Cardiac septum (tissue), 1 donor: ENCODE data around the gene SLC16A3. TPM values are rescaled to one million over a fixed set of nuclear protein-coding genes. Genes with fewer than 3 reads are reported as not detected.
"Not testable (repeated sequence)": the region's sequence is repeated elsewhere in the genome, so short reads cannot be mapped to it uniquely, and the experiment has no call there.

Experiments
- DNase-seq: peaks from one replicate; pipeline ENCODE4 v3.0.0-alpha.2; 2020; ENCODE audit warnings: low spot score
- intact Hi-C: fragments of 100-400 bp; cut with DNase I; formaldehyde crosslinking; loops from one replicate; pipeline ENCODE4 v1.14.0; 2022
- long read RNA-seq: library from polyadenylated mRNA; unstranded; transcript quantifications from one replicate; pipeline ENCODE4 v2.0.0, GENCODE V29; 2021
- total RNA-seq: library from RNA; stranded (reverse); fragmentation: NEBNext Ultra II Directional; extraction: Animal tissue kit (Norgen Biotek cat#: 25700); gene quantifications from one replicate; pipeline ENCODE4 v1.2.1, GENCODE V29; 2021
- donor health status: DM: no; HTN: no; CAD: no.

Gene SLC16A3
- total RNA-seq = 20.7 TPM
- long read RNA-seq, transcript SLC16A3-214 (5 exons, 2,002 nt) = major isoform, 8 of 18 reads
- long read RNA-seq, partial matches to known transcripts = 1 of 18 reads
- long read RNA-seq, other reads (novel, unspliced or antisense) = 8 of 18 reads

DNA sequence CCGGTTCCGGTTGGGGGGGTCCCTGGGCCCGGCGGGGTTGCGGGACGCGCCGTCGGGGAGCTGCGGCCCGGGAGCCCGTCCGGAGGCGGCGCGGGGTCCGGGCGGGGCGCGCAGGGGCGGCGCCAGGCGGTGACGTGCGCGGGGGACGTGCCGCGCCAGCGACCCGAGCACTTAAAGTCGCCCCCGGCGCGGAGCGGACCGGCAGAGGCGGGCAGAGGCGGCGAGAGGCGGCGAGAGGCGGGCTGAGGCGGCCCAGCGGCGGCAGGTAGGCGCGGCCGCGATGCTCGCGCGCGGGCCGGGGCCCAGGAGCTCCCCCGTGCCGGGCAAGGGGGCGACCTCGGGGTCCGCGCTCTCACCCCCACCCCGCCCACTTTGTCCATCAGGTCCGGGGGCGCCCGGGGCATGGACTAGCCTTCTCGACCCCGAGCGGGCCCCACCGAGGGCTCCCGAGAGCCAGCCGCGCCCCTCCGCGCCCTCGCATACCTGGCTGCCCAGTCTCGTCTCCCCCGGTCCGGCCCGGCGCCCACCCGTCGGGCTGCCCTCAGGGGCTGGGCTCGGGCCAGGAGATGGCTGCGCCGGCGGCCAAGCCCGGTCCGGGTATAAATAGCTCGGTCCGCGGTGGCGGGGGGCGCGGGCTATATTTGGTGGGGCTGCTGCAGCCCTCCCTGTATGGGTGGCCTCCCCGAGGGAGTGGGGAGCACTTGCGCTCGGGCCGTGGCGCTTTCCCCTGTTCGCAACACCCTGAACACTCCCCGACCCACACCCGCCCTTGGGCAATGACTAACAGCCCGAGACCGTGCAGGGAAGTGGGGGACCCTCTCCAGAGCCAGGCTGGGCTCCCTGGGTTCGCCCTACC is at the start of gene SLC16A3:
Gene SLC16A3, plus strand, starts transcription at position 201 of the 856 bp plus-strand sequence. CDS start 6,967 bp downstream, outside the sequence.
- DNase-seq = peak; percentile 93
- intact Hi-C loops = no loop called here

- intact Hi-C loops = no loop called here
- DNase-seq = no peak
Measured at GRCh38 chr17:82179412-82179811, 49.4 kb upstream of the SLC16A3 start.

DNA sequence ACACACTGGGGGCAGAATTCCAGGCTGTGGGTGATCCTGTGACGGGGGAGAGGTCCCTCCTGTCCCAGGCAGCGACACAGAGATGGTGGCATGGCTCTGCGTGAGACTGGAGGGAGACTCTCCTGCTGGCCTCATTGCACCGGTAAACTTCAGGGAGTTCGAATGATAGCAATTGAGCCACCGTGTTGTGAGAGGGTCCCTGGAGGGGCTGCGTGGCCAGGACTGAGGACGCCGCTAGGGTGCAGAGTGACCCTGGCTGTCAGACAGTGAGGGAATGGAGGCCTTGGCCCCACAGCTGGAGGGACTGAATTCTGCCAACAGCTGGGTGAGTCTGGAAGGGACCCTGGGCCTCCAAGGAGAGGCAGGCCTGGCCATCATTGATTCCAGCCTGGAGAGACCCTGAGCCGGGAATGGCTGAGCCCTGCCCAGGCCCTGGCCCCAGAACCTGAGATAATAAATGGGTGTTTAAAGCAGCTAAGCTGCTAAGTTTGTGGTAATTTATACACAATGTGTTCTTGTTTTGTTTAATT is 48.8 kb upstream of the SLC16A3 start:
- no peak for DNase-seq
- intact Hi-C loops = no loop called here

DNA sequence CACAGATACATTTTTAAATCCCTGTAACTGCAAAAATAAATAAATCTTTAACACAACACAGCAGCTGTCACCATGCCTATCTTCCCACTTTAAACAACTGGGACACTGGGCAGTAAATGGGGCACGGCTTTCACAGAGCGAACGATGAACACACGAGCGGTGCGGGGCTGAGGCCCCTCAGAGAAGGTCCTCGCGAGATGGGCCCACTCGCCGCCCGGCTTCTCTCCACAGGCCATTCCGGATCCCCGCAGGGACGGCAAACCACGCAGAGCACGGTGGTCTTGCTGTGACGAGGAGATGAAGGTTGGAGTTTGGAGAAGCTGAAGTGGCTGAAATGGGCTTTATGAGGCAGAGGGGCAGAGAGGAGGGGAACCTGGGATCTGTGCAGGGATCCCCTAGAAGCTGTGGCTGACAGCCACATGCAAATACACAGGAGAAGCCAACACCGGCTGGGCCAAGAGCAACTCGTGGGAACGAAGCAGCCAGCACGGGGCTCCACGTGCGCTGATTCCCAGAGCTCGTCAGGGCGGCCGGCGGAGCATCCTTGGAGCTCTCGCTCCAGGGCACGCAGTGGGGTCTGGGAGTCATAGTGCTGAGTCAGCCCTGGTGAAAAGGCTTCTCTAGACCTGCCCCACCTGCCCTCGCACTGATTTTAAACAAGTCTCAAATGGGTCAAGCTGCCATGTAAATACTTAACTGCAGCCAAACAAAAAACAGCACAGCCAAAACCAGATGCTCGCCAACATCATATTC is 47.9 kb upstream of the SLC16A3 start:
- intact Hi-C loops = no loop called here
- no peak for DNase-seq

GRCh38 chr17:82184761-82185160 is 44.1 kb upstream of the SLC16A3 start:
- no peak for DNase-seq
- intact Hi-C loops = no loop called here

GRCh38 chr17:82186221-82186620 is 42.6 kb upstream of the SLC16A3 start:
- no peak for DNase-seq
- intact Hi-C loops = no loop called here

DNA sequence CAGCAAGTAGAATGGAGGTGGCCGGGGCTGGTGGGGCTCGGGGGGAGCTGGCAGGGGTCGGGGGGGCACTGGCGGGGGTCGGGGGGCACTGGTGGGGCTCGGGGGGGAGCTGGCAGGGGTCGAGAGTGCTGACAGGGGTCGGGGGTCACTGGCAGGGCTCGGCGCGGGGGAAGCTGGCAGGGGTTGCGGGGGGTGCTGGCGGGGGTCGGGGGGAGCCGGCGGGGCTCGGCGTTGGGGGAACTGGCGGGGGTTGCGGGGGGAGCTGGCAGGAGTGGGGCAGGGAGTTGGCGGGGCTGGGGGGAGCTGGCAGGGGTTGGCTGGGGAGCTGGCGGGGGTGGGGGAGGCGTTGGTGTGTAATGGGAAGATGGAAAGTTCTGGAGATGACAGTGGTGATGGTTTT is 41.3 kb upstream of the SLC16A3 start:
- DNase-seq = no peak
- intact Hi-C loops = no loop called here

DNA sequence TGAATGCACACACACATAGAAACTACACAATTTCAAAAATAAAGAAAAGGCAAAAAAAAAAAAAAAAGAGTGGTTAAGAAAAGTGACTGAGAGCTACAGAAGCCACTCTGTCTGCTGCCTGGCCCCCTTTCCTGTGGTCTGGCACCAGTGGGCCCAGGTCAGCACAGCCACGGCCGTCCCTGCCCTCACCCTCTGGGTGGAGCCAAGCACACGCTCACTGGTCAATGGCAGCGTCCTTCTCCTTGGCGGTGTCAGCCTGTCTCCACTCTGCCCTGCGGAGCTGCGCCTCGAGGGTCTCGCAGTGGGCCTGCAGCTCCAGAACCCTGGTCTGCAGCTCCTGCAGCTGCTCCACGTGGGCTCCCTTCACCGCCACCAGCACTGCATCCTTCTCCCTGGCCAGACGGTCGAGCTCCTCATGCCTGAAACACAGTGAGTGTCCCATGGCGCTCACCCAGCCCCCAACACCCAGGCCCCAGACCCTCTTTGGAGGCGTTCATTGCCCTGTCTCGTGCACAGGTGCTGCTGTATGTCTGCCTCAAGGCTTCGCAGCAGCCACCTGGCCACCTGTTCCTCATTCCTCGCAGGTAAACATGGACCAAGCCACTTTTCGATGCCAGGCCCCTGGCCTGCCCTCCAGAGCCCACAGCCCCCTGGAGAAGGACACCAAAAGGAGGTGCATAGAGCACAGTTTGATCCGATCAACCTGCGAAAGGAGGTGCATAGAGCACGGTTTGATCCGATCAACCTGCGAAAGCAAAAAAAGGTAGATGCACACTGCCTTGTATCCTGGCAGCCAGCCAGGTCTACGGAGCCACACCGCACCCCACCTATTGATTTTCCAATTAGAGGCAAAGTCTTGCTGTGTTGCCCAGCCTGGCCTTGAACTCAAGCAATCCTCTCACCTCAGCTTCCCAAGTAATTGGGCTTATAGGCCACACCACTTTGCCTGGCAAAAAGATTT is 40.6 kb upstream of the SLC16A3 start:
- no peak for DNase-seq
- intact Hi-C loops = no loop called here

GRCh38 chr17:82193050-82193449 is 35.8 kb upstream of the SLC16A3 start:
- DNase-seq, intact Hi-C loops: not testable (repeated sequence)

DNA sequence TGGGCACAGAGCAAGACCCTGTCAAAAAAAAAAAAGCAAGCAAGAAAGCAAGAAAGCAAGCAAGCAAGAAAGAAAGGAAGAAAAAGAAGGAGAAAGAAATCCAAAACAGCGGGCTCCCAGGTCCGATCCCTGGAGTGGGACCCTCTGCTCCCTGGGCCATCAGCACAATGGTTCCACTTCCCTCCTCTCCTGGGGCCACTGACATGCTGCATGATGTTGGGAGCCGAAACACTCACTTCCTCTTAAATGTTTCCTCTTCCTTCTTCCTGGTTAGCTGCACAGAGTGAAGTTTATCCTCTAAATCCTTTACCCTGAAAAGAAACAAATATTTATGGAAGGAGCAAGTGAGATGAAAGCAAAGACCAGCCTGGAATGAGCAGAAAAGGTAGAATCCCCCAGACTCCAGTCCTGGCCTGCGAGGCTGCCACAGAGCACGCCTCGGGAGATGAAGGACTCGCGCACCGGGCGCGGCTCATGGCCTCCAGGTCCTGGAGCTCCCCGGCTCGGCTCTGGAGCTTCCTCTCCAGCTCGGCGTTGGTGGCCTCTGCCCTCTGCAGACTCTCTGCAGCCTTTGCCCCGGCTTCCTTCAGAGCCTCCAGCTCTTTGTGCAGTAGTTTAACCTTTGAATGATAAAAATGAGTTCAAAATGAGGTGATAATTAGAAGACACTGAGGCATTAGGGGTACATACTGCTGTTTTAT is 35.2 kb upstream of the SLC16A3 start:
- no peak for DNase-seq
- intact Hi-C loops = no loop called here

GRCh38 chr17:82194765-82195164 is 34.1 kb upstream of the SLC16A3 start:
- DNase-seq = no peak
- intact Hi-C loops = no loop called here

DNA sequence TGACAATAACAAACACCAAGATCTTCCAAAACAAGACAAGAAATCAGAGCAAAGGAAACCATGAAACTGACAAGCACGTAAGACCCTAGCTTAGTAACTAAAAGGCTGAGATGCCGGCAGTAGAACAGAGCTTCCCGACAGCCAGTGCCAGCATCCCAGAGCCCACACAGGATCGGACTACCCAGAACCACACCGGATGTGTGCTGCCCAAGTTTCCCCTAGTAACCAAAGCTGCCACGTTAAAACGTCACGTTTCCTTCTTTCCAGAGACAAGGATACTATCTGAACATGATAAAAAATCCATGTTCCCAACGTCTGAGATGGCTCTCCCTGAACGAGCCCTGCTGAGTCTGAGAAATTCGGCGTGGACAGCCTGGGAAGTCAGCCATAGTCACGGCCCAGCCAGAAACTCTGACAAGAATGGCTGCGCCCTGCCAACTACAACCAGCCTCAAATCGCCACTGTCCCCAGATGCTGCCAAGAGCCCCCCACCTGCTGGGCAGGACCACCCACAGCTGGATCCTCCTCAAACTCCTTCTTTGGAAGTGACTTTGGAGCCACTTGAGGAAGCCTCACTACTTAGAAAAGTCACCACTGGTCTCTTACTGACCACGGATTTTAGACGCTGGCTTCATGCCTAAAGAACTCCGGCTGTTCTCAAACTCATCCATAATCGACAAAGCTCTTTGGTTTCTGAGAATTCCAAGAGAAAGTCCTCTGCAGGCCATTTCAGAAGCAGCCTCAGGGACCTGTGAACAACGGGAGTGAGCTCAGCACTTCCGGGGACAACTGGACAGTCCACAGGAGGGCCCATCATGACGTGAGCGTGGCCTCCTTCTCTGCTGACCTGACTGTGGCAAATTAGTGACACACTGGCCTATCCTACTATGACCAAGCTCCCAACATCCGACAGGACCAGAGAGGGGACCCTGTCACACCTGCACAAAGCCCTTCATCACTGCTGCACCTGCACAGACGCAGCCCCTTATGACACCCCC is 32.9 kb upstream of the SLC16A3 start:
- DNase-seq = peak; percentile 64
- intact Hi-C loops = no loop called here

GRCh38 chr17:82198092-82198491 is 30.8 kb upstream of the SLC16A3 start:
- intact Hi-C loops = no loop called here
- DNase-seq = no peak

- DNase-seq = no peak
- intact Hi-C loops = no loop called here
Measured at GRCh38 chr17:82199496-82199895, 29.3 kb upstream of the SLC16A3 start.

GRCh38 chr17:82200135-82200534 is 28.7 kb upstream of the SLC16A3 start:
- peak; percentile 57 for DNase-seq
- intact Hi-C loops = no loop called here

DNA sequence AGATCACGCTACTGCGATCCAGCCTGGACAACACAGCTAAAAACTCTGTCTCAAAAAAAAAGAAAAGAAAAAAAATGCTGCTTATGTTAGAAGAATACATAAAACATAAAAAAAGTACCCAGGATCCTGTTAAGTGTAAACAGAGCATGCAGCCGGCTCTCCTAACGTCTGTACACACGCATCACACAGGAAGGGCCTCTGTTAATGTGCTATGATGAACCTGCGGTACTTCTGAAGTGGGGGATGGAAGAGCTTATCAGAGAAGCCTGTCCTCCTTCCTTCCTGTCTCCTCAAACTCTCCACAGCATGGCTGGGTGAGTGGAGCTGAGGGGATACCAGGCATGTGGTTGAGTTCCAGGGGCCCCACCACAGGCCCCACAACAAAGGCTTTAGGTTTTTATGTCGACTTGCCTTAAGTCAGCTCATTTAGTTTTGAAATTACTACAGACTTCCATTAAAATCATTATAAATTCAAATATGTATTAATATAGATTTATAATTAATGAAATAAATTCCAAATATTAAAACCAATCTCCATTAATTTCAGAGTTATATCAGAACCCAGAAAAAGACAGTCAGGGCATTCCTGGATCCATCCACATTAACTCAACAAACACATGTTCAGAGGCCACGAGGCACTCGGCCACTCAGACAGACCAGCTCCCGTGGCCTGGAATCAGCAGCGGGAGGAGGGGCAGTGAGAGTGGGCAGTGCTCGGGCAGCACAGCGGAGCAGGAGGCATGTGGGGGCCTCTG is 27.9 kb upstream of the SLC16A3 start:
- no peak for DNase-seq
- intact Hi-C loops = no loop called here

DNA sequence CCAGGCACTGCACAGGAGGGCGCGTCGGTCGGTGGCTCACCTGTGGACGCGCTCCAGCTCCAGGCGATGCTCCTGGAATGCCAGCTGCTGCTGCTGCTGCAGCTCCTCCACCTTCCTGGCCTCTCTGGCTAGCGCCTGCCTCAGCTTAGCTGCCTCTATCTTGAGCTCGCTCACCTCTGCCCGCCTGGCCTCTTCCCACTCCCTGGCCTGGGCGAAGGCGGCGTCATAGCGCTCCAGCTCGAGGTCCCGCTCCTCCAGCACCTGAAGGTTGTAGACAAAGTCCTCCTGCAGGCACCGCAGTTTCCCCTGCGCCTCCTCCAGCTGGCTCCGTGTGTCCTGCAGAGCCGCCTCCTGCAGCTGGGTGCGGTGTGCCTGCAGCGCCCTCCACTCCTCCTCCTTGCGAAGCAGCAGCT is 27.3 kb upstream of the SLC16A3 start:
- intact Hi-C loops = no loop called here
- peak; percentile 63 for DNase-seq
